ENCODE data around the gene CRYAB.

The CRYAB gene

DNA sequence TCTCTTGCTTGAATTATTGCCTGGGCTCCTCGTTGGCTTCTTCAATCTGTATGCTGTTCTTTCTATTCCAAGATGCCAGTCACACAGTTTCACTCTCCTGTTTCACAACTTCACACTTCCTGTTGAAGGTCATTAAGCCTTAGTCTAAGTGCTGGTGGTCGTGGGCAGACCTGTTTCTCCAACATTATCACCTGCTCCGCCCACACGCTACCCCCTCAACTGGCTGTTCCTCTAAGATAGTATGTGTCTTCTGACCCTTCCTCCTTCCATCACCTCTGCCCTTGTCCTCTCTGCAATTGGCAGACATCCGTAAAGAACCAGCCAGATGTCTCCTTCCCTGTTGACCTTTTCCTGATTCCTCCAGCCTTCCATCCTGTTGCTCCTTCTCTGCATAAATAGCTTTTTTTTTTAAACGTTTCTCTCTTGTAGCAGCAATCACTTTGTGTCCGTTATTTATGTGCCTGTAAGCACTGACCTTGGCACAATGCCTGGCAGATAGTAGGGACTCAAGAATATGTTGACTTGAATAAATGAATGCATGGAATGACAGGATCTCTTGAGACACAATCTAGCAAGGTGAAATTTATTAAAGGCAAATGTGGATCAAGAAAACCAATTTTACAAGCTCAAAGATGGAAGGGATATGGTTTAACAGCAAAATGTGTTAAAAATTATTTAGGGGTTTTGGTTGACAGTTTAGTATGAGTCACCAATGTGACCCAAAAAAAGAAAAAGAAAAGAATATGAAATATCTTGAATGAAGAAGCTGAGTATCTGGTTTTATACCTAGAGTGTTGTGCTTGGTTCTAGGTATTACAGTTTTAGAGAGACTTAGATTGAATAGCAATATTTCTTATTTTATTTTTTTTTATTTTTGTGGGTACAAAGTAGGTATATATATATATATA is 38.2 kb upstream of the CRYAB start:
- TF ChIP-seq, protein P1, sequence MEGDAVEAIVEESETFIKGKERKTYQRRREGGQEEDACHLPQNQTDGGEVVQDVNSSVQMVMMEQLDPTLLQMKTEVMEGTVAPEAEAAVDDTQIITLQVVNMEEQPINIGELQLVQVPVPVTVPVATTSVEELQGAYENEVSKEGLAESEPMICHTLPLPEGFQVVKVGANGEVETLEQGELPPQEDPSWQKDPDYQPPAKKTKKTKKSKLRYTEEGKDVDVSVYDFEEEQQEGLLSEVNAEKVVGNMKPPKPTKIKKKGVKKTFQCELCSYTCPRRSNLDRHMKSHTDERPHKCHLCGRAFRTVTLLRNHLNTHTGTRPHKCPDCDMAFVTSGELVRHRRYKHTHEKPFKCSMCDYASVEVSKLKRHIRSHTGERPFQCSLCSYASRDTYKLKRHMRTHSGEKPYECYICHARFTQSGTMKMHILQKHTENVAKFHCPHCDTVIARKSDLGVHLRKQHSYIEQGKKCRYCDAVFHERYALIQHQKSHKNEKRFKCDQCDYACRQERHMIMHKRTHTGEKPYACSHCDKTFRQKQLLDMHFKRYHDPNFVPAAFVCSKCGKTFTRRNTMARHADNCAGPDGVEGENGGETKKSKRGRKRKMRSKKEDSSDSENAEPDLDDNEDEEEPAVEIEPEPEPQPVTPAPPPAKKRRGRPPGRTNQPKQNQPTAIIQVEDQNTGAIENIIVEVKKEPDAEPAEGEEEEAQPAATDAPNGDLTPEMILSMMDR (IDR thresholded peaks at IDR 0.05; ENCODE audit: control extremely low read depth, extremely low read depth, low read depth, missing control alignments): no peak
- ChIA-PET CTCF (interaction anchor here (0.8 to 1.1 kb wide), 3 partner anchors 11 to 32 kb away, joined by 3 to 5 read pairs (median 3); no protein-coding TSS in a partner anchor), POLR2A (no interaction called here)
- no peak for DNase-seq (ENCODE audit: extremely low spot score)

DNA sequence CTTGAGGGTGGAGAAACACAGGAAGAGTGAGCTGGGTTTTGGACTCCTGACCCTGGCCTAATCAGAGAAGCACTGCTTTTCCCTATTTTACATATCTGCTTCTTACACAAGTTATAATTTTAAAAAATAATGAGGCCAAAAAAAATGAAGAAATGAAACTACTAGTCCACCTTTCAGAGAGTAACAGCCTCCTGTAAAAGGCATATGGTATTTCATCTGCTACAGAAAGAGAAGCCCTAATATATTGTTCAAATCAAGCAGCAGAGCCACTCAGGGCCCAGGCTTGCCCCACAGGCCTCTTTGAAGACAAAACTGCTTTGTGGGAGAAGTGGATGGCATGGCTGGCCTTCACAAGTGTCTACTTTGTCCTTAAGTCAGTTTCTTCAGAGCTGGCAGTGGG is 35.6 kb upstream of the CRYAB start:
- no peak for DNase-seq (ENCODE audit: extremely low spot score)
- CTCF ChIA-PET: interaction anchor here (2.2 kb wide), 1 partner anchor 35 kb away, joined by 6 read pairs; no protein-coding TSS in a partner anchor
- TF ChIP-seq, protein P1 (IDR thresholded peaks at IDR 0.05; ENCODE audit: control extremely low read depth, extremely low read depth, low read depth, missing control alignments): no peak
- POLR2A ChIA-PET: no interaction called here

DNA sequence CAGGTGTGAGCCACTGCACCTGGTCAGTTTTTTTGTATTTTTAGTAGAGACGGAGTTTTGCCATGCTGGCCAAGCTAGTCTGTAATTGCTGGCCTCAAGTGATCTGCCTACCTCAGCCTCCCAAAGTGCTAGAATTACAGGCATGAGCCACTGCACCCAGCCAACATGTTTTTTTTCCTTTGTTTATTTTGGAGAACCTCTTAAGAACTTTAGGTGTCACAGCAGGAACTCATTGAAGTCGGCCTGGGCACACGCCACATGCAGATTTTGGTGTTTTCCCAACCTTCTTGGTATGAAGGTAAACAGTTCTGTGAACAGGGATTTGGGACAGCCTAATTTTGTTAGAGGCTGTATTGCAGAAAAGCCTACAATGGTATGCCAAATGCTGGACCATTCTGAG is 34.9 kb upstream of the CRYAB start:
- TF ChIP-seq, protein P1 (IDR thresholded peaks at IDR 0.05; ENCODE audit: control extremely low read depth, extremely low read depth, low read depth, missing control alignments): no peak
- no peak for DNase-seq (ENCODE audit: extremely low spot score)
- POLR2A ChIA-PET: no interaction called here
- CTCF ChIA-PET: interaction anchor here (1.1 to 2.8 kb wide), 3 partner anchors 11 to 35 kb away, joined by 3 to 13 read pairs (median 6); no protein-coding TSS in a partner anchor

DNA sequence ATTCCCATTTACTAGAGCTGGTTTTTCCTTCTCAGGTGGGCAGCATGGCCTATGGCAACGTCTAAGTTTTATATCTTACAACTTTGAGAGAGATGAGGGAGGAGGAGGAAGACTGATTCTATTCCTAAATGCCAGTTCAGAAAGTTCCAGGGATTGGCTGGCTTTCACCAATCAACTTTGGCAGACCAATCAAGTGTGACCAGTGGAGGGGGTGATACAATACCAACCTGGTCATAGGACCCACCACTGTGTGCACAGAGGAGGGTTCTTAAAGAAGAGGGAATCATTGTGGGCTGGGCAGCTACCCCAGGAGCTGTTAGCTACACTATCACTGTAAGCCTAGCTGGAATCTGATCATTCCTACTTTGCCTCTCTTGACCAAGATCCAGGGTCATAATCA is 33.6 kb upstream of the CRYAB start:
- DNase-seq (ENCODE audit: extremely low spot score): no peak
- TF ChIP-seq, protein P1 (IDR thresholded peaks at IDR 0.05; ENCODE audit: control extremely low read depth, extremely low read depth, low read depth, missing control alignments): no peak
- ChIA-PET POLR2A (no interaction called here), CTCF (interaction anchor here (0.8 to 3.9 kb wide), 6 partner anchors 10 to 335 kb away, joined by 3 to 15 read pairs (median 8); no protein-coding TSS in a partner anchor)

DNA sequence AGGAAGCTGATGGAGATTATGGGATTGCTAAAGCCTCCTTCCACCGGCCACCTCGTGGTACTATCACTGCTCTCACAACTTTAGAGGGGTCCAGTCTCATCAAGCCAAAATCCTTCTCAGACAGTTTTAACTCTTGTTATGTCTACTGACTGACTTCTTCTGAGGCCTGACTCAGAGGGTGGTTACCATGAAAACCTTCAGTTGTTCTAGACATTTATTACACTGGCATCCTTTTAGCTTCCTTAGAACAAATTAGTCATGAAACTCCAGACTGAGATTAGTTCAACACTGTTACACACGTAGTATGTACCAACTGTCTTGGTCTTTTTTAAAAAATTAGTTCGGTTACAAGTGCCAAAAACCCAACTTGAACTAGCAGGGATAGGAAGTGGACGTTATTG is 33.1 kb upstream of the CRYAB start:
- no peak for DNase-seq (ENCODE audit: extremely low spot score)
- CTCF ChIA-PET: interaction anchor here (1.0 to 3.9 kb wide), 5 partner anchors 10 to 336 kb away, joined by 3 to 15 read pairs (median 9); no protein-coding TSS in a partner anchor
- POLR2A ChIA-PET: no interaction called here
- TF ChIP-seq, protein P1 (IDR thresholded peaks at IDR 0.05; ENCODE audit: control extremely low read depth, extremely low read depth, low read depth, missing control alignments): no peak

DNA sequence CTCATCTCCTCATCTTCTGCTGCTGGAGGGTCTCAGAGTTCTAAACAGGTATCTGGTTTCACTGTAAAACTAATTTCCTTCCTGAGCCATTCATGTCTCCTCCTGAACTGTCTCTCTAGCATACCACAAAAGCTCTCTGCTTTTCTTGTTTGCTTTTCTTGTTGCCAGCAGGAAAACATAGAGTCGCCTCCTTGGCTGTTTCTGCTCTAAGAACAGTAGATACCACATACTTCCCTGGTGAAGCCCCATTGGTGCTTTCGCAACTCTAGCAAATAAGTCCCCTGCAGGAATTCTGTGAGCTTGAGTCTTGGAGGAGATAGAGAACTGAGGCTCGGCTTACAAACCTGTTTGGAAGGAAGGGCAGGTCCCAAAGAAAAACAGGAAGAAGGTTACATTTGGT is 32.6 kb upstream of the CRYAB start:
- ChIA-PET POLR2A (no interaction called here), CTCF (interaction anchor here (2.1 to 3.9 kb wide), 4 partner anchors 9 to 38 kb away, joined by 7 to 15 read pairs (median 11); no protein-coding TSS in a partner anchor)
- TF ChIP-seq, protein P1 (IDR thresholded peaks at IDR 0.05; ENCODE audit: control extremely low read depth, extremely low read depth, low read depth, missing control alignments): no peak
- no peak for DNase-seq (ENCODE audit: extremely low spot score)

Measured in GM10248 (cell line).